Esophagus muscularis mucosa (tissue), 4 donors: ENCODE results near the gene CFAP70.
"Not testable (repeated sequence)": the region's sequence is repeated elsewhere in the genome, so short reads cannot be mapped to it uniquely, and the experiment has no call there.

Experiments used
- EP300 ChIP-seq: sonication (generic); formaldehyde crosslinking; IDR thresholded peaks from one replicate; pipeline ENCODE4 v1.6.1; 2017; ENCODE audit warnings: antibody characterized with exemption
- POLR2A ChIP-seq: fragments of 450-650 bp; IDR thresholded peaks from one replicate; pipeline ENCODE4 v1.6.1; 2017; ENCODE audit warnings: antibody characterized with exemption, moderate library complexity, mild to moderate bottlenecking, low read depth
- POLR2AphosphoS5 ChIP-seq, 2 donors: sonication (generic); formaldehyde crosslinking; IDR thresholded peaks; one replicate each; pipeline ENCODE4 v1.6.1; 2017; ENCODE audit warnings: antibody characterized with exemption in 2 of 2
- TF ChIP-seq, protein P1 (sequence below), 3 experiments: fragments of 200-600 bp in 2 of 3; fragments of 450-650 bp in 1 of 3; sonication (generic) in 2 of 3; IDR thresholded peaks; one replicate each; pipeline ENCODE4 v1.5.1; 2017 to 2019; ENCODE audit warnings: antibody characterized with exemption in 3 of 3, mild to moderate bottlenecking in 2 of 3, moderate library complexity in 1 of 3

DNA sequence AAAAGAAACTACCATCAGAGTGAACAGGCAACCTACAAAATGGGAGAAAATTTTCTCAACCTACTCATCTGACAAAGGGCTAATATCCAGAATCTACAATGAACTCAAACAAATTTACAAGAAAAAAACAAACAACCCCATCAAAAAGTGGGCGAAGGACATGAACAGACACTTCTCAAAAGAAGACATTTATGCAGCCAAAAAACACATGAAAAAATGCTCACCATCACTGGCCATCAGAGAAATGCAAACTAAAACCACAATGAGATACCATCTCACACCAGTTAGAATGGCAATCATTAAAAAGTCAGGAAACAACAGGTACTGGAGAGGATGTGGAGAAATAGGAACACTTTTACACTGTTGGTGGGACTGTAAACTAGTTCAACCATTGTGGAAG, 30.1 kb downstream of the CFAP70 start:
- TF ChIP-seq, protein P1, sequence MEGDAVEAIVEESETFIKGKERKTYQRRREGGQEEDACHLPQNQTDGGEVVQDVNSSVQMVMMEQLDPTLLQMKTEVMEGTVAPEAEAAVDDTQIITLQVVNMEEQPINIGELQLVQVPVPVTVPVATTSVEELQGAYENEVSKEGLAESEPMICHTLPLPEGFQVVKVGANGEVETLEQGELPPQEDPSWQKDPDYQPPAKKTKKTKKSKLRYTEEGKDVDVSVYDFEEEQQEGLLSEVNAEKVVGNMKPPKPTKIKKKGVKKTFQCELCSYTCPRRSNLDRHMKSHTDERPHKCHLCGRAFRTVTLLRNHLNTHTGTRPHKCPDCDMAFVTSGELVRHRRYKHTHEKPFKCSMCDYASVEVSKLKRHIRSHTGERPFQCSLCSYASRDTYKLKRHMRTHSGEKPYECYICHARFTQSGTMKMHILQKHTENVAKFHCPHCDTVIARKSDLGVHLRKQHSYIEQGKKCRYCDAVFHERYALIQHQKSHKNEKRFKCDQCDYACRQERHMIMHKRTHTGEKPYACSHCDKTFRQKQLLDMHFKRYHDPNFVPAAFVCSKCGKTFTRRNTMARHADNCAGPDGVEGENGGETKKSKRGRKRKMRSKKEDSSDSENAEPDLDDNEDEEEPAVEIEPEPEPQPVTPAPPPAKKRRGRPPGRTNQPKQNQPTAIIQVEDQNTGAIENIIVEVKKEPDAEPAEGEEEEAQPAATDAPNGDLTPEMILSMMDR (IDR thresholded peaks at IDR 0.05): not testable (repeated sequence)
- TF ChIP-seq POLR2A; POLR2AphosphoS5 (IDR thresholded peaks at IDR 0.05); EP300: not testable (repeated sequence)
